Measurements from ENCODE around the gene PRDM1.

Gene PRDM1

DNA sequence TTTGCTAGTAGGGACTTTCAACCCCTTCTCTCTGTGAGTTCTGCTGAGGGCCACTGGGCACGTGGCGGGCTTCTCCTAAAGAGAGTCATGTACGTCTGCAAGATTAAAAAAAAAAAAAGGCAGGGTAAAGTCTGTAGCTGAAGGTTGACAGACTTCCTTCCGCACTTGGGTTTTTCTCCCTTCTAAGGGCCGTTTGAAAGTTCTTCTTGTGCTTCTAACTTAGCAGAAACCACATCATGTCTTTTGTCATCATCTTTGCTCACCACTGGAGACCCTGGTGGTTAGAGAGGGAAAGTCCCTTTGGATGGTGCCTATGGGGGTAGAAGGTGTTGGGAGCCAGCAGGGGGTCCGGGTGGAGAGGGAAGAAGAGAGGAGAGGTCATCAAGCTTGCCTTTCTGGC lies 31.4 kb downstream of the PRDM1 start:
- Histone ChIP-seq H3K4me1 (ENCODE audit: control insufficient read depth, insufficient read depth, low read length) (no peaks in the 10 kb centered on the region), H3K4me3 (ENCODE audit: low read depth, low read length) (no peak overlapping the region), H3K36me3 (ENCODE audit: control insufficient read depth, insufficient read depth, low read length) (no peaks in the 10 kb centered on the region), H3K9me3 (ENCODE audit: control insufficient read depth, insufficient read depth, low read length) (no peaks in the 10 kb centered on the region), H3K27ac (ENCODE audit: low read depth, low read length) (no peak overlapping the region), H3K27me3 (ENCODE audit: control insufficient read depth, insufficient read depth, low read length) (no peaks in the 10 kb centered on the region; the same call in 1 of the 2 replicates), H3K9ac (ENCODE audit: low read depth, low read length) (no peak overlapping the region)

GRCh38 chr6:106118835-106119431 lies 32.8 kb downstream of the PRDM1 start:
- no peak overlapping the region for H3K27ac ChIP-seq (ENCODE audit: low read depth, low read length)
- H3K9me3 ChIP-seq (ENCODE audit: control insufficient read depth, insufficient read depth, low read length): no peaks in the 10 kb centered on the region
- no peak overlapping the region for H3K9ac ChIP-seq (ENCODE audit: low read depth, low read length)
- H3K36me3 ChIP-seq (ENCODE audit: control insufficient read depth, insufficient read depth, low read length): no peaks in the 10 kb centered on the region
- H3K4me1 ChIP-seq (ENCODE audit: control insufficient read depth, insufficient read depth, low read length): no peaks in the 10 kb centered on the region
- no peak overlapping the region for H3K4me3 ChIP-seq (ENCODE audit: low read depth, low read length)
- no peaks in the 10 kb centered on the region for H3K27me3 ChIP-seq (ENCODE audit: control insufficient read depth, insufficient read depth, low read length)

GRCh38 chr6:106119546-106119945 lies 33.4 kb downstream of the PRDM1 start:
- Histone ChIP-seq H3K4me3 (ENCODE audit: low read depth, low read length) (no peak overlapping the region), H3K27ac (ENCODE audit: low read depth, low read length) (no peak overlapping the region), H3K9me3 (ENCODE audit: control insufficient read depth, insufficient read depth, low read length) (no peaks in the 10 kb centered on the region), H3K27me3 (ENCODE audit: control insufficient read depth, insufficient read depth, low read length) (no peaks in the 10 kb centered on the region), H3K36me3 (ENCODE audit: control insufficient read depth, insufficient read depth, low read length) (no peaks in the 10 kb centered on the region), H3K4me1 (ENCODE audit: control insufficient read depth, insufficient read depth, low read length) (no peaks in the 10 kb centered on the region), H3K9ac (ENCODE audit: low read depth, low read length) (no peak overlapping the region)

DNA sequence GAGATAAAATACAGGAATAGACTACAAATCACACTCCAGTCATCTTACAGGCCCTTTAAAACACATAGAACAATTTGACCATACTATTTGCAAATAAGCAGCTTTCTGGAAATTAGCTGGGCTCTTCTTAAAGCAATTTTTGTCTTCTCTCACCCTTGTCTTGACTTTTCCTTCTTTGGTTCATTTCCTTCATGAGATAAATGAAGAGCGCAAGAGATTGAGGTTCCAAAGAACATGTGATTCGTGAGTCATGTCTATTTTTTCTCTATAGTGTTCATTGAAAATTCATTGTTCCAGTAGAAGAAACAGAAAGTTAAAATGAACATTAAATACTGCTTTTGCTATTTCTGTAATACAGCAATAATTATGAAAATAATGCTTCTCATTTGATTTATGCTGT lies 33.9 kb downstream of the PRDM1 start:
- H3K9ac ChIP-seq (ENCODE audit: low read depth, low read length): no peak overlapping the region
- H3K36me3 ChIP-seq (ENCODE audit: control insufficient read depth, insufficient read depth, low read length): no peaks in the 10 kb centered on the region
- no peaks in the 10 kb centered on the region for H3K4me1 ChIP-seq (ENCODE audit: control insufficient read depth, insufficient read depth, low read length)
- H3K4me3 ChIP-seq (ENCODE audit: low read depth, low read length): no peak overlapping the region
- no peaks in the 10 kb centered on the region for H3K27me3 ChIP-seq (ENCODE audit: control insufficient read depth, insufficient read depth, low read length)
- H3K9me3 ChIP-seq (ENCODE audit: control insufficient read depth, insufficient read depth, low read length): no peaks in the 10 kb centered on the region
- H3K27ac ChIP-seq (ENCODE audit: low read depth, low read length): no peak overlapping the region

- Histone ChIP-seq H3K4me3 (ENCODE audit: low read depth, low read length) (no peak overlapping the region), H3K9ac (ENCODE audit: low read depth, low read length) (no peak overlapping the region), H3K27ac (ENCODE audit: low read depth, low read length) (no peak overlapping the region), H3K9me3 (ENCODE audit: control insufficient read depth, insufficient read depth, low read length) (no peaks in the 10 kb centered on the region), H3K4me1 (ENCODE audit: control insufficient read depth, insufficient read depth, low read length) (no peaks in the 10 kb centered on the region), H3K36me3 (ENCODE audit: control insufficient read depth, insufficient read depth, low read length) (no peaks in the 10 kb centered on the region), H3K27me3 (ENCODE audit: control insufficient read depth, insufficient read depth, low read length) (no peaks in the 10 kb centered on the region)
Measured at GRCh38 chr6:106120406-106120805, 34.3 kb downstream of the PRDM1 start.

DNA sequence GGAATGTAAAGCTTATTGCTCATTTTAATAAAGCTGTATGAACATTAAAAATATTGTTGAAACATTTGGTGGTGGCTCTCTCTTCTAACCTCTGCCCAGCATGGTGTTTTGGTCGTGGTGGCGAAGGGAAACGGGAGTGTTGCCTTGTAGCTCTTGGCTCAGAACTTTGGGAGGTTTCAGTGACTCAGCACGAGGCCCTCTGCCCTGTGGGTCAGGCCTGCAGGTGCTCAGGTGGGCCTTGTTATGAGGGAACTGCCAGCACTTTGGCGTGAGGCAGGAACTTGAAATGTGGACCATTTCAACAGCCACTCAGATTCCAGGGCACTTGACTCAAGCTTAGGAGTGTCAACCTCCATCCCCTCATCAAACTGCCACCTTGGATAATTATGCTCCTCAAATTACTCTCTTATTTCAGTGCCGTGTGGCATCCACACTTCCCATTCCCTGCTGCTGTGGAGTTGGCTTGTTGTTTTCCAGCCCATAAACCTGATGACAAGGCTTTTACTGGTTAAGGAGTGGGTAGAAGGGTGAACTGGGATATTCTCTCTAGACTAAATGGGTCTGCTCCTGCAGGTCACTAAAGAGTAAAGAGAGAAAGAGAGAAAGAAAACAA lies 36.3 kb downstream of the PRDM1 start:
- no peaks in the 10 kb centered on the region for H3K36me3 ChIP-seq (ENCODE audit: control insufficient read depth, insufficient read depth, low read length)
- no peaks in the 10 kb centered on the region for H3K4me1 ChIP-seq (ENCODE audit: control insufficient read depth, insufficient read depth, low read length)
- no peak overlapping the region for H3K9ac ChIP-seq (ENCODE audit: low read depth, low read length)
- no peaks in the 10 kb centered on the region for H3K27me3 ChIP-seq (ENCODE audit: control insufficient read depth, insufficient read depth, low read length)
- no peak overlapping the region for H3K27ac ChIP-seq (ENCODE audit: low read depth, low read length)
- no peaks in the 10 kb centered on the region for H3K9me3 ChIP-seq (ENCODE audit: control insufficient read depth, insufficient read depth, low read length)
- H3K4me3 ChIP-seq (ENCODE audit: low read depth, low read length): no peak overlapping the region

GRCh38 chr6:106122938-106123656 lies 37.0 kb downstream of the PRDM1 start:
- Histone ChIP-seq H3K36me3 (ENCODE audit: control insufficient read depth, insufficient read depth, low read length) (no peaks in the 10 kb centered on the region), H3K27me3 (ENCODE audit: control insufficient read depth, insufficient read depth, low read length) (no peaks in the 10 kb centered on the region), H3K27ac (ENCODE audit: low read depth, low read length) (no peak overlapping the region), H3K9ac (ENCODE audit: low read depth, low read length) (no peak overlapping the region), H3K4me3 (ENCODE audit: low read depth, low read length) (no peak overlapping the region), H3K4me1 (ENCODE audit: control insufficient read depth, insufficient read depth, low read length) (no peaks in the 10 kb centered on the region), H3K9me3 (ENCODE audit: control insufficient read depth, insufficient read depth, low read length) (no peaks in the 10 kb centered on the region)

- Histone ChIP-seq H3K9ac (ENCODE audit: low read depth, low read length) (no peak overlapping the region), H3K36me3 (ENCODE audit: control insufficient read depth, insufficient read depth, low read length) (no peaks in the 10 kb centered on the region), H3K4me1 (ENCODE audit: control insufficient read depth, insufficient read depth, low read length) (no peaks in the 10 kb centered on the region), H3K27me3 (ENCODE audit: control insufficient read depth, insufficient read depth, low read length) (no peaks in the 10 kb centered on the region), H3K27ac (ENCODE audit: low read depth, low read length) (no peak overlapping the region), H3K4me3 (ENCODE audit: low read depth, low read length) (no peak overlapping the region), H3K9me3 (ENCODE audit: control insufficient read depth, insufficient read depth, low read length) (no peaks in the 10 kb centered on the region)
Measured at GRCh38 chr6:106124015-106124414, 37.9 kb downstream of the PRDM1 start.

DNA sequence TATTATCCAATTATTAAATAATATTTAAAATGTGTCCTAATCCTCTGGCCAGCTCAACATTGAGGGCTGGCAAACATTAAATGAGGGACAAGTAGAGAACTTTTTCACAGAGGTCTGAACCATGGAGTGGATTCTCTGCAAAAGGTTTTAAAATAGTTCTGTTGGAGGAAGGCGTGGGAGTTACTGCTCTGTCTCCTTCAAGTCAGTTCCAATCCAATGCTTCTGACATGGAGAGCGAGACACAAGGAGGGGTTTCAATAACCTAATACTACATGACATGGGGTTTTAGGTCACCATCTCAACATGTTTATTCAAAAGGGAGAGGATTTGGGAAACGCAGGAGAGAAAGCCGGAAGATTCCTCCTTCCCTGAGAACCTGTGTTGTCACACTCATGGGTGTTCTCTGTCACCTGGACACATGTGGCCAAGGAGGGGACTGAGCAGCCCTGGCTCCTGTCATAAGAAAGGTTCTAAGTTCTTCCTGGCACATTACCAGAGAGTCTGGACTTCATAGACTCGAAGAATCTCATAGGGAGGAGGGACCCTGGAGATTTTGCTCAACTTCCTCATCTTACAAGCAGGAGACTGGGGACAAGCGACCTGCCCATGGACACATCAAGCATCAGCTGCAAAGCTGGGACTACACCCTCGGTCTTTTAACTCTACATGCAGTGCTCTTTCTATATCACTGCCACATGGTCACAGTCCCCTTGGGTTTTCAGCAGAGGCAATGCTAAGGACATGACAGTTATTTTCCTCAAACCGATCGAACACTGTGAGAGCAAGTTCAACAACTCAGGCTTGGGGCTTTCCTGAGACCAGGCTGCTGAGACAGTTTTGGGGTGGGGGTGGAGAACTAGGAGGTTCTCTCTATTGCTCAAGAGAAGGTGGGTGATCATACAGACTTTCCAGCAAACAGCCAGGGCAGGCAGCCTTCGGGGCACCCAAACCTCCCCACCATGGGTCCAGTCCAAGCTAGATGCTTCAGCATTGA lies 38.6 kb downstream of the PRDM1 start:
- H3K4me1 ChIP-seq (ENCODE audit: control insufficient read depth, insufficient read depth, low read length): no peaks in the 10 kb centered on the region
- no peak overlapping the region for H3K4me3 ChIP-seq (ENCODE audit: low read depth, low read length)
- no peak overlapping the region for H3K9ac ChIP-seq (ENCODE audit: low read depth, low read length)
- H3K9me3 ChIP-seq (ENCODE audit: control insufficient read depth, insufficient read depth, low read length): no peaks in the 10 kb centered on the region
- no peaks in the 10 kb centered on the region for H3K27me3 ChIP-seq (ENCODE audit: control insufficient read depth, insufficient read depth, low read length)
- no peak overlapping the region for H3K27ac ChIP-seq (ENCODE audit: low read depth, low read length)
- H3K36me3 ChIP-seq (ENCODE audit: control insufficient read depth, insufficient read depth, low read length): no peaks in the 10 kb centered on the region

DNA sequence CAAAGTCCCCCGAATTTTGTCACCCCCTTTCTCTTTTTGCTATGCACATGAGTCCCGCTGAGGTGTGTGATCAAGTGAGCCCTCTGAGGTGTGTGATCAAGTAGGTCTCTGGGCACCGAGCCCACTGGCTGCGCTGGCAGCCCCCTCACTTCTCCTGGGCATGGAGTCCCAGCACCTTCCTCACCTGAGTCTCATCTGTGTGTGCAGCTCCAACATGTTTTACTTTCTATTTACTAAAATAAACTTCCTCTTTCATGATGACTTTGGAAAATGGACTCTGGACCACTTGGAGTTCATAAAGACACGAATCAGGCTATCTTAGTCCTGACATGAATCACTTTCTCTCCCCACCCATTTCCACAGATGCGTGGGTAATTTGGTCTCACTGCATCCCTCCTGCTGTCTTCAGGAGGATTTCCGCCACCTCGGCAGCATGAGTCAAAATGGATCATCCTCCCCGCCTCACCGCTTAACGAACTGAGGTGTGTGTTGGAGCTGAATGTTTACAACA lies 39.8 kb downstream of the PRDM1 start:
- no peak overlapping the region for H3K9ac ChIP-seq (ENCODE audit: low read depth, low read length)
- H3K27ac ChIP-seq (ENCODE audit: low read depth, low read length): no peak overlapping the region
- no peaks in the 10 kb centered on the region for H3K4me1 ChIP-seq (ENCODE audit: control insufficient read depth, insufficient read depth, low read length)
- no peak overlapping the region for H3K4me3 ChIP-seq (ENCODE audit: low read depth, low read length)
- H3K36me3 ChIP-seq (ENCODE audit: control insufficient read depth, insufficient read depth, low read length): no peaks in the 10 kb centered on the region
- H3K9me3 ChIP-seq (ENCODE audit: control insufficient read depth, insufficient read depth, low read length): no peaks in the 10 kb centered on the region
- H3K27me3 ChIP-seq (ENCODE audit: control insufficient read depth, insufficient read depth, low read length): no peaks in the 10 kb centered on the region
